SK-N-SH (cell line): Measurements from ENCODE around the gene KIF21B.

Experiments
- FOXM1 ChIP-seq: IDR thresholded peaks from 2 replicates; pipeline ENCODE4 v1.4.0; 2012; ENCODE audit warnings: low read depth, mild to moderate bottlenecking
- POLR2AphosphoS5 ChIP-seq: IDR thresholded peaks from 2 replicates; pipeline ENCODE4 v1.6.1; 2012; ENCODE audit warnings: low read depth, low read length
- RFX5 ChIP-seq: IDR thresholded peaks from 2 replicates; pipeline ENCODE4 v1.6.1; 2012; ENCODE audit warnings: mild to moderate bottlenecking, improper control_type of control experiment, low read length
- TF ChIP-seq, protein P1 (sequence below): fragments of 200-600 bp; sonication (generic); IDR thresholded peaks from 2 replicates; pipeline ENCODE4 v1.6.1; 2017; ENCODE audit warnings: antibody characterized with exemption, mild to moderate bottlenecking, moderate library complexity

DNA sequence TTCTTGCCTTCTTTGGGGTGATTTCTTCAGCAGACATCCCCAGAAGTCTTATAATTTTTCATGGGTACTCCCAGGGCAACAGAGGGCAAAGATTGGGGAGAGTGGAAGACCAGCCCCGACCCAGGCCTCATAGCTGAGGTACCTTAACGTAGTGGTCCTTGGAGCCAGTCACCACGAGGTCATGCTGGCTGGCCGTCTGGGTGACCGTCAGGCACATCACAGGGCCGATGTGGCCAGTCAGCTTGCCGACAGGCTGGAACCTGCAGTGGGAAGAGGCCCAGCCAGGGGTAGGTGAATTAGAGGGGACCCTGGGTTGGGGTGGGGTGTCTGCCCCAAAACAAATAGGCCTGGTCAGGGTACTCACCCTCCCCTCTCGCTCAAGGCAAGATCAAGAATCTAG lies 46.9 kb downstream of the KIF21B start:
- no peak for TF ChIP-seq FOXM1
- no peak for TF ChIP-seq POLR2AphosphoS5
- TF ChIP-seq, protein P1, sequence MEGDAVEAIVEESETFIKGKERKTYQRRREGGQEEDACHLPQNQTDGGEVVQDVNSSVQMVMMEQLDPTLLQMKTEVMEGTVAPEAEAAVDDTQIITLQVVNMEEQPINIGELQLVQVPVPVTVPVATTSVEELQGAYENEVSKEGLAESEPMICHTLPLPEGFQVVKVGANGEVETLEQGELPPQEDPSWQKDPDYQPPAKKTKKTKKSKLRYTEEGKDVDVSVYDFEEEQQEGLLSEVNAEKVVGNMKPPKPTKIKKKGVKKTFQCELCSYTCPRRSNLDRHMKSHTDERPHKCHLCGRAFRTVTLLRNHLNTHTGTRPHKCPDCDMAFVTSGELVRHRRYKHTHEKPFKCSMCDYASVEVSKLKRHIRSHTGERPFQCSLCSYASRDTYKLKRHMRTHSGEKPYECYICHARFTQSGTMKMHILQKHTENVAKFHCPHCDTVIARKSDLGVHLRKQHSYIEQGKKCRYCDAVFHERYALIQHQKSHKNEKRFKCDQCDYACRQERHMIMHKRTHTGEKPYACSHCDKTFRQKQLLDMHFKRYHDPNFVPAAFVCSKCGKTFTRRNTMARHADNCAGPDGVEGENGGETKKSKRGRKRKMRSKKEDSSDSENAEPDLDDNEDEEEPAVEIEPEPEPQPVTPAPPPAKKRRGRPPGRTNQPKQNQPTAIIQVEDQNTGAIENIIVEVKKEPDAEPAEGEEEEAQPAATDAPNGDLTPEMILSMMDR, result no peak
- no peak for TF ChIP-seq RFX5
